ENCODE measurements around the gene ELFN2.

DNA sequence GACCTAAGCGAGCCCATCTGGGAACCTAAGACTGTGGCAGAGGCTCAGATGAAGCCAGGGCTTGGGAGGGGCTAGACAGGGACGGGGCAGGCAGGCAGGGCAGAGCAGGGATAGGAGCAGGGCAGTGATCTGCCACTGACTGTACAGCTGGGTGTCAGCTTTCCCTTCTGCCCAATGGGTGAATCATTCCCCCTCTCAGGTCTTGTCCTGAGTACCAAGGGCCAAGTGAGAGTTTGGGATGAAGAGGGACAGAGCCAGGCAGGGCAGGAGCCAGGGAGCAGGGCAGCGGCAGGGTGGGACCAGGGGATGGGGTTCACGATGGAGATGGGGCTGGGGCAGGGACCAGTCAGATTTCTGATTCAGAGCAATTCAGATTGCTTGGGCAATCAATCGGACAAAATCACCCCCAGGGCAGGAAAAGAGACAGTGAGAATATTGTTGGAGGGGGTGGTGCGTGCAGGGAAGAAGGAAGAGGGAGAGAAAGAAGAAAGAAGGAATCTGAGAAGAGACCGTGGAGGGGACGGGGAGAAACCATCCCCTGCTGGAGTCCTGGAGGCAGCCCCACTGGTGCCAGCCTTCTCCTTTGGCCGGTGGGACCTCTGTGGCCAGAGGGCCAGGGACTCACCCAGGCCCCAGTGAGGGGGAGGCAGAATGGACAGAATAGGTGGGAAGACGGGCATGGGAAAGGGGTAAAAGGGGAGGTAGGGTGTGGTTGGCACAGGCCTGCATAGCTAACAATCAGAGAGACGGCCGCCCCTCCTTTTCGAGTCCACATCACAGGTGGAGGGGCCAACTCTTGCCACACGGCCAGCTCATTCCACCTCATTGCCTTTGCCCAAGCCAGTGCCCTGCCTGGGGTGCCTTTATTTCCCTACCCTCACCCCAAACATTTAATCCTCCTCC is 97.8 kb downstream of the ELFN2 start:
- TF ChIP-seq POLR2A (IDR thresholded peaks at IDR 0.05) (no peak), POLR2AphosphoS5 (IDR thresholded peaks at IDR 0.05) (no peak), EP300 (IDR thresholded peaks at IDR 0.05) (no peak)
- TF ChIP-seq, protein P1, sequence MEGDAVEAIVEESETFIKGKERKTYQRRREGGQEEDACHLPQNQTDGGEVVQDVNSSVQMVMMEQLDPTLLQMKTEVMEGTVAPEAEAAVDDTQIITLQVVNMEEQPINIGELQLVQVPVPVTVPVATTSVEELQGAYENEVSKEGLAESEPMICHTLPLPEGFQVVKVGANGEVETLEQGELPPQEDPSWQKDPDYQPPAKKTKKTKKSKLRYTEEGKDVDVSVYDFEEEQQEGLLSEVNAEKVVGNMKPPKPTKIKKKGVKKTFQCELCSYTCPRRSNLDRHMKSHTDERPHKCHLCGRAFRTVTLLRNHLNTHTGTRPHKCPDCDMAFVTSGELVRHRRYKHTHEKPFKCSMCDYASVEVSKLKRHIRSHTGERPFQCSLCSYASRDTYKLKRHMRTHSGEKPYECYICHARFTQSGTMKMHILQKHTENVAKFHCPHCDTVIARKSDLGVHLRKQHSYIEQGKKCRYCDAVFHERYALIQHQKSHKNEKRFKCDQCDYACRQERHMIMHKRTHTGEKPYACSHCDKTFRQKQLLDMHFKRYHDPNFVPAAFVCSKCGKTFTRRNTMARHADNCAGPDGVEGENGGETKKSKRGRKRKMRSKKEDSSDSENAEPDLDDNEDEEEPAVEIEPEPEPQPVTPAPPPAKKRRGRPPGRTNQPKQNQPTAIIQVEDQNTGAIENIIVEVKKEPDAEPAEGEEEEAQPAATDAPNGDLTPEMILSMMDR (IDR thresholded peaks at IDR 0.05): no peak
